Uterus (tissue), 4 donors: ENCODE results near the gene RPL41. TPM values are rescaled to one million over a fixed set of nuclear protein-coding genes. Genes with fewer than 3 reads are reported as not detected.

ENCODE experiments used
- DNase-seq, 2 donors: peaks; one replicate each; pipeline ENCODE4 v3.0.0-alpha.2; 2019 to 2020
- H3K27ac ChIP-seq, 2 donors: fragments of 200-600 bp; sonication (generic); 1 replicate in 1 of 2; 2 replicates in 1 of 2; pipeline ENCODE4 v1.5.1; 2016 to 2018
- H3K27me3 ChIP-seq, 2 donors: fragments of 200-600 bp; sonication (generic); one replicate each; pipeline ENCODE4 v1.5.1; 2018 to 2019; ENCODE audit warnings: control low read depth in 1 of 2
- H3K36me3 ChIP-seq, 2 donors: fragments of 200-600 bp; sonication (generic); one replicate each; pipeline ENCODE4 v1.5.1; 2019; ENCODE audit warnings: control low read depth in 1 of 2
- H3K4me1 ChIP-seq, 2 donors: fragments of 200-600 bp; sonication (generic); one replicate each; pipeline ENCODE4 v1.5.1; 2018 to 2019; ENCODE audit warnings: control low read depth in 1 of 2
- H3K4me3 ChIP-seq, 2 donors: fragments of 200-600 bp; sonication (generic); 1 replicate in 1 of 2; 2 replicates in 1 of 2; pipeline ENCODE4 v1.5.1; 2018 to 2019; ENCODE audit warnings: mild to moderate bottlenecking in 1 of 2
- H3K9me3 ChIP-seq, 2 donors: fragments of 200-600 bp; sonication (generic); one replicate each; pipeline ENCODE4 v1.5.1; 2019; ENCODE audit warnings: control low read depth in 1 of 2
- POLR2A ChIP-seq, 2 donors: fragments of 450-650 bp; IDR thresholded peaks; one replicate each; pipeline ENCODE4 v1.6.1; 2016; ENCODE audit warnings: antibody characterized with exemption in 2 of 2, mild to moderate bottlenecking in 1 of 2, moderate library complexity in 1 of 2
- intact Hi-C: fragments of 100-400 bp; cut with DNase I; formaldehyde crosslinking; loops from one replicate; pipeline ENCODE4 v1.15.1; 2023; ENCODE audit warnings: low total_unique reads
- total RNA-seq, 4 donors: library from RNA; depleted of rRNA in 3 of 4; stranded (reverse); fragments of >200 nt in 3 of 4; gene quantifications; one replicate each; pipeline versions ENCODE4 v1.1.0 to v1.2.4, GENCODE V29; 2014 to 2023
- TF ChIP-seq, protein P1 (sequence below), 4 experiments: fragments of 200-600 bp in 2 of 4; fragments of 450-650 bp in 2 of 4; sonication (generic) in 2 of 4; IDR thresholded peaks; one replicate each; pipeline ENCODE4 v1.5.1; 2016 to 2019; ENCODE audit warnings: antibody characterized with exemption in 4 of 4, mild to moderate bottlenecking in 2 of 4, moderate library complexity in 1 of 4
- donor health status: DM: yes; HTN: yes; CAD: no.

Gene RPL41
- total RNA-seq, 4 donors from 2014 or later = 1,022 to 4,789 (median 2,600) TPM

DNA sequence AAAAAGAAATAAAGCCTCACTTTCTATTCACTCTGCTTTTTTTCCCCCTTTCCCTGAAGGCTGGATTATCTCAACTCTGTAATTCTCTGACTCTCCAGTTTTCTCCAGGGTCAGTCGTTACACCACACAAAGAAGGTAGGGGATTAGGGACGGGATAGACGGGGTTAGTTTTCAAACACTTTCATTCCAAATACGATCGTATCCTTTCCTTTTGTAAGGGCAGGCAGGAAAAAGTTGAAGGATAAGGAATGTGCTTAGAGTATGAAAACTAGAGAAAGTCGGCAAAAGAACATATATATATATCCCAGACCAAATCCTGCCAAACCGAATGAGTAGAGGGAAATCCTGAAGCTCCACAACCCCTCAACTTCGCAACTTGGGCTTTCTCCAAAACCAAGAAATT lies 11.1 kb downstream of the RPL41 start:
- Histone ChIP-seq H3K27ac (peak overlapping the region; percentile 88 to 89), H3K4me1 (peaks cover 8 to 10% of the 10 kb centered on the region in 2 donors), H3K36me3 (no peaks in the 10 kb centered on the region), H3K27me3 (no peaks in the 10 kb centered on the region), H3K4me3 (peak overlapping the region; percentile 10 to 36), H3K9me3 (no peaks in the 10 kb centered on the region)
- no peak for DNase-seq
- intact Hi-C loops = loop anchor here (5.0 kb wide), 1 partner anchor 35 kb away; no protein-coding TSS in a partner anchor
- peak in 1 of 2 donors; percentile 75 for TF ChIP-seq POLR2A (IDR thresholded peaks at IDR 0.05)
- TF ChIP-seq, protein P1, sequence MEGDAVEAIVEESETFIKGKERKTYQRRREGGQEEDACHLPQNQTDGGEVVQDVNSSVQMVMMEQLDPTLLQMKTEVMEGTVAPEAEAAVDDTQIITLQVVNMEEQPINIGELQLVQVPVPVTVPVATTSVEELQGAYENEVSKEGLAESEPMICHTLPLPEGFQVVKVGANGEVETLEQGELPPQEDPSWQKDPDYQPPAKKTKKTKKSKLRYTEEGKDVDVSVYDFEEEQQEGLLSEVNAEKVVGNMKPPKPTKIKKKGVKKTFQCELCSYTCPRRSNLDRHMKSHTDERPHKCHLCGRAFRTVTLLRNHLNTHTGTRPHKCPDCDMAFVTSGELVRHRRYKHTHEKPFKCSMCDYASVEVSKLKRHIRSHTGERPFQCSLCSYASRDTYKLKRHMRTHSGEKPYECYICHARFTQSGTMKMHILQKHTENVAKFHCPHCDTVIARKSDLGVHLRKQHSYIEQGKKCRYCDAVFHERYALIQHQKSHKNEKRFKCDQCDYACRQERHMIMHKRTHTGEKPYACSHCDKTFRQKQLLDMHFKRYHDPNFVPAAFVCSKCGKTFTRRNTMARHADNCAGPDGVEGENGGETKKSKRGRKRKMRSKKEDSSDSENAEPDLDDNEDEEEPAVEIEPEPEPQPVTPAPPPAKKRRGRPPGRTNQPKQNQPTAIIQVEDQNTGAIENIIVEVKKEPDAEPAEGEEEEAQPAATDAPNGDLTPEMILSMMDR (IDR thresholded peaks at IDR 0.05) = peak in 1 of 4 experiments; percentile 12

DNA sequence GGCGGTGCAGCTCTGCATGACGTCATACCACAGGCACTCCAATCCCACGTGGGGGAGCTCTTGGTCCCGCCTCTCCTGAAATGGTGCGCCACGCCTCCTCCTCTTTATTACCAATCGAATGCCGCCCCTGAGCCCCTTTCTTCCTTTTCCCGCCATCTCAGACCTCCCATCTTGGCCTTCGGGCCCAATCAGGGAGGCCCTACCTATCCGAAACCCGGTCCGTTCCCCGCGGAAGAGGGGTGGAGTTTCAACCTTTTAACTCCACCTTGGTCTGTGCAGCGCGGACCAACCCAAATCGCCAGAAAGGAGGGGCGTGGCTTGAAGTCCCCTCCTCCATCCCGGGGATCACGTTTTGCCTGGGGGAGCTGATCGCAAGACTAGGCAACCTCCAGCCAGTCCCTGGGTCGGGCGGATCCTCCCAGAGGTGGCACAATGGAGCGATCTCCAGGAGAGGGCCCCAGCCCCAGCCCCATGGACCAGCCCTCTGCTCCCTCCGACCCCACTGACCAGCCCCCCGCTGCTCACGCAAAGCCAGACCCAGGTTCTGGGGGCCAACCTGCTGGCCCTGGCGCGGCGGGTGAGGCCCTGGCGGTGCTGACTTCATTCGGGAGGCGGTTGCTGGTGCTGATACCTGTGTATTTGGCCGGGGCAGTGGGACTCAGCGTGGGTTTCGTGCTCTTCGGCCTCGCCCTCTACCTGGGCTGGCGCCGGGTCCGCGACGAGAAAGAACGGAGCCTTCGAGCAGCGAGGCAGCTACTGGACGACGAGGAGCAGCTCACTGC lies 11.6 kb downstream of the RPL41 start, which contains the start of gene ESYT1:
ESYT1 (plus strand) TSS at position 380 of the 782 bp plus-strand sequence; CDS start at position 433, 53 bp downstream.
- H3K4me3 ChIP-seq = peak within 1 kb of the TSS; percentile 56 to 95
- peak within 1 kb of the TSS; percentile 89 to 91 for H3K27ac ChIP-seq
- TF ChIP-seq, protein P1 (IDR thresholded peaks at IDR 0.05) = peak in 1 of 4 experiments; percentile 39
- TF ChIP-seq POLR2A (IDR thresholded peaks at IDR 0.05) = peak; percentile 97 to 99
- H3K36me3 ChIP-seq = no peaks in the 10 kb centered on the region
- peaks cover 8 to 10% of the 10 kb centered on the region in 2 donors for H3K4me1 ChIP-seq
- peak; percentile 98 to 100 for DNase-seq
- no peaks in the 10 kb centered on the region for H3K9me3 ChIP-seq
- H3K27me3 ChIP-seq = no peaks in the 10 kb centered on the region
- intact Hi-C loops = loop anchor here (5.0 kb wide), 1 partner anchor 34 kb away; no protein-coding TSS in a partner anchor

DNA sequence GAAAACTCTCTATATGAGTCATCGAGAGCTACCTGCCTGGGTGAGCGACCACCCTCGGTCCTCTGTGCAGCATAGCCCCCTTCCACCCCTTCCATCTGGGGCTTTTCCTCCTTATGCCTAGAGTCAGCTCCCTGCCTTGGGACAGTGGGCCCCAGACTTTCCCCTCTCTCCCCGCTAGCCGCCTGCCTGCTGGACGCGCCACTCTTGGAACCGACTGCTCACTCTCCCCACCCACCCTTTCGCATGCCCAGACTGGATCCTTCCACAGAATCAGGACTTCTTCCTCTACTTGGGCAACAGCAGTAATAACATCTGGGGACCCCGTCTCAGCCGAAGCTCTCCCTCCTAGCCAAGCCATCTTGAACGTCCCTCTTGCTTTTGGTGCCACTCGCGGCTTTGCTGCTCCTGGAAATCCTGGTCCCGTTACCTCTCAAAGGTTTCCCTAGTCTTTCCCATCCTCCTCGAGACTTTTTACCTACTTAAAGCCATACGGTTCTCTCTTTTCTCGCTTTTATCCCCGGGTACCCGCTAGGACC lies 12.3 kb downstream of the RPL41 start:
- intact Hi-C loops = loop anchor here (5.0 kb wide), 1 partner anchor 34 kb away; no protein-coding TSS in a partner anchor

DNA sequence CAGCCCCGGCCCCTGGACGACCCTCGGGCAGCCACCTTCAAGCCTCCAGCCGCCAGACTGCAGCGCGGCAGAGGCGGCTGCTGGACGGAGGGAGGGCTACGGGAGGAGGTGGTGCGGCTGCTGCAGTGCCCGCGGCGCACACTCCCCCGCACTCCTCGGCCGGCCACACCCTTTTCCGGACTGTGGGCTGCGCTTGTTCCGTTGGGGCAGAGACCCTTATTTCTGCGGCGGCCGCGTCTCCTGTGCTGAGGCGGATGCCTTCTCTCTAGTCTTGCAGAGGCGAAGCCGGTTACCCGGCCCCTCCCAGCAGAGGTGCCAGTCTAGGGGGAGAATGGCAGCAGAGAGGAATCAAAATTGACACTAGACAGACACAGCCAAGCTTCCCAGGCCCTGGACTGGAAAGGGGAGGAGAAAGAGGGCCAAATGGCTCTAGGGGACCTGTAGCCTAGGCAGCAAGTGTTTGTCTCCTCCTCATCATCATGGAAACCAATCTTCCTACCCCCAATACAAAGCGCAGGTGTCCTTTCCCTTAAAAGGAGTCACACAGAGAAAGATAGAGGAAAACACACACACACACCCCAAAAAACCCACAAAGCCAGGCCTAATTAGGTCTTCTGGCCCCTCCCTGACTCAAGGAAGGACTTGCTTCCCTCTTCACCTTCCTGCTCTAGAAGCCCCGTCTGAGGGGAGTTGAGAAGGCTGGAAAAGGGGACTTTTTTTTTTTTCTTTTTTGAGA lies 12.9 kb downstream of the RPL41 start:
- Histone ChIP-seq H3K27ac (peak overlapping the region; percentile 88 to 91), H3K36me3 (no peaks in the 10 kb centered on the region), H3K4me1 (peaks cover 8 to 10% of the 10 kb centered on the region in 2 donors), H3K27me3 (no peaks in the 10 kb centered on the region), H3K9me3 (no peaks in the 10 kb centered on the region), H3K4me3 (peak overlapping the region; percentile 56 to 95)
- peak in 1 of 2 donors; percentile 49 for TF ChIP-seq POLR2A (IDR thresholded peaks at IDR 0.05)
- TF ChIP-seq, protein P1 (IDR thresholded peaks at IDR 0.05) = no peak
- DNase-seq = peak; percentile 72 to 76
- intact Hi-C loops = loop anchor here (5.0 kb wide), 1 partner anchor 33 kb away; no protein-coding TSS in a partner anchor

More for the DNA sequence above, 12.3 kb downstream of the RPL41 start:
- no peaks in the 10 kb centered on the region for H3K27me3 ChIP-seq
- H3K4me3 ChIP-seq = peak overlapping the region; percentile 56 to 95
- peak overlapping the region; percentile 88 to 91 for H3K27ac ChIP-seq
- TF ChIP-seq, protein P1 (IDR thresholded peaks at IDR 0.05) = no peak
- TF ChIP-seq POLR2A (IDR thresholded peaks at IDR 0.05) = no peak
- H3K9me3 ChIP-seq = no peaks in the 10 kb centered on the region
- no peaks in the 10 kb centered on the region for H3K36me3 ChIP-seq
- no peak for DNase-seq
- peaks cover 8 to 10% of the 10 kb centered on the region in 2 donors for H3K4me1 ChIP-seq
